GM19467 (cell line): ENCODE measurements around the gene ABCA7.

Experiments used
- ATAC-seq: cut with Tn5 transposase; IDR thresholded peaks from one replicate; pipeline ENCODE4 v1.9.1; 2021; ENCODE audit warnings: mild to moderate bottlenecking, moderate library complexity; ENCODE audit not compliant: unreplicated experiment

ABCA7 gene, protein sequence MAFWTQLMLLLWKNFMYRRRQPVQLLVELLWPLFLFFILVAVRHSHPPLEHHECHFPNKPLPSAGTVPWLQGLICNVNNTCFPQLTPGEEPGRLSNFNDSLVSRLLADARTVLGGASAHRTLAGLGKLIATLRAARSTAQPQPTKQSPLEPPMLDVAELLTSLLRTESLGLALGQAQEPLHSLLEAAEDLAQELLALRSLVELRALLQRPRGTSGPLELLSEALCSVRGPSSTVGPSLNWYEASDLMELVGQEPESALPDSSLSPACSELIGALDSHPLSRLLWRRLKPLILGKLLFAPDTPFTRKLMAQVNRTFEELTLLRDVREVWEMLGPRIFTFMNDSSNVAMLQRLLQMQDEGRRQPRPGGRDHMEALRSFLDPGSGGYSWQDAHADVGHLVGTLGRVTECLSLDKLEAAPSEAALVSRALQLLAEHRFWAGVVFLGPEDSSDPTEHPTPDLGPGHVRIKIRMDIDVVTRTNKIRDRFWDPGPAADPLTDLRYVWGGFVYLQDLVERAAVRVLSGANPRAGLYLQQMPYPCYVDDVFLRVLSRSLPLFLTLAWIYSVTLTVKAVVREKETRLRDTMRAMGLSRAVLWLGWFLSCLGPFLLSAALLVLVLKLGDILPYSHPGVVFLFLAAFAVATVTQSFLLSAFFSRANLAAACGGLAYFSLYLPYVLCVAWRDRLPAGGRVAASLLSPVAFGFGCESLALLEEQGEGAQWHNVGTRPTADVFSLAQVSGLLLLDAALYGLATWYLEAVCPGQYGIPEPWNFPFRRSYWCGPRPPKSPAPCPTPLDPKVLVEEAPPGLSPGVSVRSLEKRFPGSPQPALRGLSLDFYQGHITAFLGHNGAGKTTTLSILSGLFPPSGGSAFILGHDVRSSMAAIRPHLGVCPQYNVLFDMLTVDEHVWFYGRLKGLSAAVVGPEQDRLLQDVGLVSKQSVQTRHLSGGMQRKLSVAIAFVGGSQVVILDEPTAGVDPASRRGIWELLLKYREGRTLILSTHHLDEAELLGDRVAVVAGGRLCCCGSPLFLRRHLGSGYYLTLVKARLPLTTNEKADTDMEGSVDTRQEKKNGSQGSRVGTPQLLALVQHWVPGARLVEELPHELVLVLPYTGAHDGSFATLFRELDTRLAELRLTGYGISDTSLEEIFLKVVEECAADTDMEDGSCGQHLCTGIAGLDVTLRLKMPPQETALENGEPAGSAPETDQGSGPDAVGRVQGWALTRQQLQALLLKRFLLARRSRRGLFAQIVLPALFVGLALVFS (N-terminal part only)

GRCh38 chr19:1039646-1040475 lies at the start of gene ABCA7:
TSS of gene ABCA7 (plus strand) at chr19:1040107. CDS start at chr19:1041362, 1,255 bp downstream.
- ATAC-seq, result peak; percentile 72

GRCh38 chr19:990119-990571 lies 49.8 kb upstream of the ABCA7 start:
- ATAC-seq, result no peak

GRCh38 chr19:990746-991145 lies 49.2 kb upstream of the ABCA7 start:
- no peak for ATAC-seq

GRCh38 chr19:991174-991931 lies 48.6 kb upstream of the ABCA7 start:
- ATAC-seq, result no peak

- ATAC-seq, result no peak
These were observed 47.8 kb upstream of the ABCA7 start for GRCh38 chr19:991932-992669.

DNA sequence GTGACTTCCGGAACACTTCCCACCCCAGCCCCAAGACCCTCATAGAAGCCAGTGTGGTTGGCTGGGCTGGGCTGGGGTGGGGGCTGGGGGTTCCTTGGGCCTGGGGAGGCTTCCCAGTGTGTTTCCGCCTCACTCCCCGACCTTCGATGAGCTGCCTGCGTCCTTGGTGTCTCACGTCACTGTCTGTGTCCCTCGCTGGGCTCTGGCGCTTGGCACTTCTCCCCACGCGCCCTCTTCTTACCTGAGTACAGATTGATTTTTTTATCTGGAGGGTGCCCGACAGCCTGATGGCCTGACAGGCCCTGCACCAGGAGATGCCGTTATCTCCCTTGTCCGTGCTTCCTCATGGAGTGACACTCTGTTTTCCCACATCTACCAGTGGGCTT lies 47.2 kb upstream of the ABCA7 start:
- no peak for ATAC-seq

- ATAC-seq, result no peak
These were observed 46.5 kb upstream of the ABCA7 start for GRCh38 chr19:993361-993830.

- ATAC-seq, result no peak
These were observed 46.0 kb upstream of the ABCA7 start for GRCh38 chr19:993831-994393.

DNA sequence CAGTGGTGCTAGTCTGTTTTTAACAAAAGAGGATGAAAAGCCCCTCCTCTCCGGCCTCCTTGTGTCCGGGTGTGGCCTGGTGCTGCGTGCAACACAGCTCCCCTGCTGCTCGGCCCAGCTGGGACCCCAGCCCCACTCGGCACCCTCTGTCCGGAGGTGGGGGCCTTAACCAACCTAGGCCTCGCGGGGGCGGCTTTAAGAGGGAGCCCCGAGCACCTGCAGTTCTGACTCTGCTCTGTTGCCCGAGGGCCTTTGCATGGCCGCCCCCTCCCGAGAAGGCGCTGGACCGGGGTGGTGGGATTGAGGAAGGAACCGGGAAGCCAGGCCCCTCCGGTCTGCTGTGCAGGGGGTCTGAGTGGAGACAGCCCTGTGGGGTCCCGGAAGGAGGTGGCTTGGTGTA lies 45.4 kb upstream of the ABCA7 start:
- no peak for ATAC-seq

- ATAC-seq, result no peak
These were observed 44.7 kb upstream of the ABCA7 start for GRCh38 chr19:995051-995827.

GRCh38 chr19:996051-996838 lies 43.7 kb upstream of the ABCA7 start:
- ATAC-seq, result no peak

- no peak for ATAC-seq
These were observed 41.8 kb upstream of the ABCA7 start for GRCh38 chr19:998064-998463.

DNA sequence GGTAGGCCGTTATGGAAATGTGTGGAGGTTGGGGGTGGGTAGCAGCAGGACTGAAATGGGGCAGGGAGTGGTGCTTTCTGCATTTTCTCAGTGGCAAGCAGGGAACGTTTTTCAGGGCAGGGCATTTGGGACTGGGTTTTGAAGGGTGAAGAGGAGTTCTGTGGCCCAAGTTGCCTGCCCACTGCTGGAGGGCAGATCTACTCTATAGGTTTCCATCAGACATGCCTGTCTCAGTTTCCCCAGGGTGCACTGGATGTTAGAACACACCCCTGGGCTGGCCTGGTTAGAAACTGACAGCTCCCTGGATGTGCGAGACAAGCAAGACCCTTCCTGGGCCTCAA lies 40.6 kb upstream of the ABCA7 start:
- ATAC-seq, result no peak

DNA sequence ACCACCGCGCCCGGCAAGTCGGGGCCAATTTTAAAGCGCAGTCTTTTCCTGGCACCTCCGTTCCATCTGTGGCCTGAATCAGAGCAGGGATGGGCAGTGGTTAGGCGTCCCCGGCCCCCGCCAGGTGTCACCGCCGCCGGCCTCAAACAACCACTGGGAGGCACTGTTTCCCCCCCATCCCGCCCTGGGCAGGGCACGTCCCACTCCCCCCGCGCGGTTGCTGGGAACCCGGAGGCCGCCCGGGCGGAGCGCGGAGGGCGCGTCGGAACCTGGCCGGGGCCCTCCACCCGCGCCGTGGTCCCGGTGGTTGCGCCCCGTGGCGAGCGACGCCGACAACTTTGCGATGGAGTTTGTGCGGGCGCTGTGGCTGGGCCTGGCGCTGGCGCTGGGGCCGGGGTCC lies 39.8 kb upstream of the ABCA7 start, which contains the start of gene GRIN3B:
GRIN3B (plus strand) TSS at position 325 of the 400 bp plus-strand sequence; CDS start at position 344, 19 bp downstream.
- ATAC-seq, result no peak

- no peak for ATAC-seq
These were observed 39.0 kb upstream of the ABCA7 start for GRCh38 chr19:1000591-1001537.
